HepG2 (cell line): ENCODE measurements around the gene INKA2. TPM values are rescaled to one million over a fixed set of nuclear protein-coding genes. Genes with fewer than 3 reads are reported as not detected.

ENCODE experiments used
- HDAC2 ChIP-seq: sonication (generic); formaldehyde crosslinking; IDR thresholded peaks from 2 replicates; pipeline ENCODE4 v1.4.0; 2020; ENCODE audit warnings: missing genetic modification reagents
- HES4 ChIP-seq: sonication (generic); formaldehyde crosslinking; IDR thresholded peaks from 2 replicates; pipeline ENCODE4 v1.9.0; 2021; ENCODE audit warnings: mild to moderate bottlenecking, missing genetic modification reagents, borderline replicate concordance
- HNF1A ChIP-seq, 2 experiments: sonication (generic) in 1 of 2; formaldehyde crosslinking in 1 of 2; IDR thresholded peaks; 2 replicates each; pipeline versions ENCODE4 v1.4.0 to v1.6.1; 2016 to 2020; ENCODE audit warnings: borderline replicate concordance in 1 of 2, low read depth in 1 of 2, mild to moderate bottlenecking in 1 of 2, missing genetic modification reagents in 1 of 2
- MEIS1 ChIP-seq: sonication (generic); formaldehyde crosslinking; IDR thresholded peaks from 2 replicates; pipeline ENCODE4 v1.9.0; 2021; ENCODE audit warnings: mild to moderate bottlenecking, missing genetic modification reagents, moderate library complexity, borderline replicate concordance
- MXD1 ChIP-seq: sonication (generic); formaldehyde crosslinking; IDR thresholded peaks from 2 replicates; pipeline ENCODE4 v1.4.0; 2020; ENCODE audit warnings: mild to moderate bottlenecking, missing genetic modification reagents
- TCF7L2 ChIP-seq: IDR thresholded peaks from 2 replicates; pipeline ENCODE4 v1.6.1; 2011; ENCODE audit warnings: mild to moderate bottlenecking, low read depth, low read length, moderate library complexity
- ZFX ChIP-seq: sonication (generic); formaldehyde crosslinking; IDR thresholded peaks from 2 replicates; pipeline ENCODE4 v1.4.0; 2020; ENCODE audit warnings: mild to moderate bottlenecking, low read depth, missing genetic modification reagents, moderate library complexity
- ZMYM2 ChIP-seq: sonication (generic); formaldehyde crosslinking; IDR thresholded peaks from 2 replicates; pipeline ENCODE4 v1.8.0; 2022; ENCODE audit warnings: mild to moderate bottlenecking, missing genetic modification reagents
- ZNF660 ChIP-seq: sonication (generic); formaldehyde crosslinking; IDR thresholded peaks from 2 replicates; pipeline ENCODE4 v1.5.1; 2020; ENCODE audit warnings: mild to moderate bottlenecking, low read depth, missing genetic modification reagents, borderline replicate concordance
- polyA plus RNA-seq, 8 experiments: library from polyadenylated mRNA; depleted of rRNA in 3 of 8; stranded (reverse) in 7 of 8; unstranded in 1 of 8; fragments of >200 nt; fragmentation: Illumina TruSeq in 4 of 8; extraction: Trizol in 4 of 8; gene quantifications; 2 replicates each; pipeline versions ENCODE4 v1.2.1 to v1.2.3, GENCODE V29; 2011 to 2016; ENCODE audit warnings: low read depth in 4 of 8, missing spikeins in 1 of 8, mixed read lengths in 1 of 8; ENCODE audit not compliant: insufficient read depth in 1 of 8
- total RNA-seq, 5 experiments: library from RNA; depleted of rRNA; stranded (reverse); fragments of >200 nt; fragmentation: Illumina TruSeq; extraction: Trizol; gene quantifications; 2 replicates each; pipeline ENCODE4 v1.2.3, GENCODE V29; 2016; ENCODE audit warnings: low read depth in 1 of 5
- TF ChIP-seq, protein P1 (sequence below): sonication (generic); formaldehyde crosslinking; IDR thresholded peaks from 2 replicates; pipeline ENCODE4 v1.4.0; 2020; ENCODE audit warnings: missing genetic modification reagents
- TF ChIP-seq, protein P2 (sequence below): sonication (generic); formaldehyde crosslinking; conservative IDR thresholded peaks from 2 replicates; pipeline ENCODE4 v1.8.1; 2023; ENCODE audit warnings: missing genetic modification reagents
- TF ChIP-seq, protein P3 (sequence below): sonication (generic); formaldehyde crosslinking; conservative IDR thresholded peaks from 2 replicates; pipeline ENCODE4 v1.5.0; 2020; ENCODE audit warnings: missing genetic modification reagents
- TF ChIP-seq, protein P4 (sequence below): sonication (generic); formaldehyde crosslinking; IDR thresholded peaks from 2 replicates; pipeline ENCODE4 v1.4.0; 2020; ENCODE audit warnings: low read depth, mild to moderate bottlenecking, missing genetic modification reagents

INKA2 gene
- total and polyA plus RNA-seq, 2 of the 13 experiments (the other 11 are each of a cell fraction or from before 2014, with no cell fraction given) = 2.6 to 4.6 TPM

GRCh38 chr1:111739194-111739924 lies at the start of gene INKA2 (continued):
- TF ChIP-seq, protein P1, sequence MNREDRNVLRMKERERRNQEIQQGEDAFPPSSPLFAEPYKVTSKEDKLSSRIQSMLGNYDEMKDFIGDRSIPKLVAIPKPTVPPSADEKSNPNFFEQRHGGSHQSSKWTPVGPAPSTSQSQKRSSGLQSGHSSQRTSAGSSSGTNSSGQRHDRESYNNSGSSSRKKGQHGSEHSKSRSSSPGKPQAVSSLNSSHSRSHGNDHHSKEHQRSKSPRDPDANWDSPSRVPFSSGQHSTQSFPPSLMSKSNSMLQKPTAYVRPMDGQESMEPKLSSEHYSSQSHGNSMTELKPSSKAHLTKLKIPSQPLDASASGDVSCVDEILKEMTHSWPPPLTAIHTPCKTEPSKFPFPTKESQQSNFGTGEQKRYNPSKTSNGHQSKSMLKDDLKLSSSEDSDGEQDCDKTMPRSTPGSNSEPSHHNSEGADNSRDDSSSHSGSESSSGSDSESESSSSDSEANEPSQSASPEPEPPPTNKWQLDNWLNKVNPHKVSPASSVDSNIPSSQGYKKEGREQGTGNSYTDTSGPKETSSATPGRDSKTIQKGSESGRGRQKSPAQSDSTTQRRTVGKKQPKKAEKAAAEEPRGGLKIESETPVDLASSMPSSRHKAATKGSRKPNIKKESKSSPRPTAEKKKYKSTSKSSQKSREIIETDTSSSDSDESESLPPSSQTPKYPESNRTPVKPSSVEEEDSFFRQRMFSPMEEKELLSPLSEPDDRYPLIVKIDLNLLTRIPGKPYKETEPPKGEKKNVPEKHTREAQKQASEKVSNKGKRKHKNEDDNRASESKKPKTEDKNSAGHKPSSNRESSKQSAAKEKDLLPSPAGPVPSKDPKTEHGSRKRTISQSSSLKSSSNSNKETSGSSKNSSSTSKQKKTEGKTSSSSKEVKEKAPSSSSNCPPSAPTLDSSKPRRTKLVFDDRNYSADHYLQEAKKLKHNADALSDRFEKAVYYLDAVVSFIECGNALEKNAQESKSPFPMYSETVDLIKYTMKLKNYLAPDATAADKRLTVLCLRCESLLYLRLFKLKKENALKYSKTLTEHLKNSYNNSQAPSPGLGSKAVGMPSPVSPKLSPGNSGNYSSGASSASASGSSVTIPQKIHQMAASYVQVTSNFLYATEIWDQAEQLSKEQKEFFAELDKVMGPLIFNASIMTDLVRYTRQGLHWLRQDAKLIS (CRISPR knock-in tag) = no peak
- peak; percentile 46; the same call in 1 of the 2 replicates for TF ChIP-seq MEIS1
- no peak for TF ChIP-seq ZNF660 (CRISPR knock-in tag)
- TF ChIP-seq MXD1 (CRISPR knock-in tag) = peak; percentile 90
- TF ChIP-seq ZMYM2 (CRISPR knock-in tag) = peak; percentile 46; the same call in 1 of the 2 replicates
- no peak for TF ChIP-seq TCF7L2
- no peak for TF ChIP-seq HNF1A (IDR thresholded peaks at IDR 0.05; ENCODE audit: low read depth)
- TF ChIP-seq HNF1A (CRISPR knock-in tag; IDR thresholded peaks at IDR 0.05; ENCODE audit: borderline replicate concordance) = peak; percentile 23
- TF ChIP-seq, protein P2, sequence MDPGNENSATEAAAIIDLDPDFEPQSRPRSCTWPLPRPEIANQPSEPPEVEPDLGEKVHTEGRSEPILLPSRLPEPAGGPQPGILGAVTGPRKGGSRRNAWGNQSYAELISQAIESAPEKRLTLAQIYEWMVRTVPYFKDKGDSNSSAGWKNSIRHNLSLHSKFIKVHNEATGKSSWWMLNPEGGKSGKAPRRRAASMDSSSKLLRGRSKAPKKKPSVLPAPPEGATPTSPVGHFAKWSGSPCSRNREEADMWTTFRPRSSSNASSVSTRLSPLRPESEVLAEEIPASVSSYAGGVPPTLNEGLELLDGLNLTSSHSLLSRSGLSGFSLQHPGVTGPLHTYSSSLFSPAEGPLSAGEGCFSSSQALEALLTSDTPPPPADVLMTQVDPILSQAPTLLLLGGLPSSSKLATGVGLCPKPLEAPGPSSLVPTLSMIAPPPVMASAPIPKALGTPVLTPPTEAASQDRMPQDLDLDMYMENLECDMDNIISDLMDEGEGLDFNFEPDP = no peak
- TF ChIP-seq HDAC2 (CRISPR knock-in tag) = 0 out of 2 replicates have a peak, but pooled peaks have one; percentile 41
- peak; percentile 46 for TF ChIP-seq ZFX (CRISPR knock-in tag)
- TF ChIP-seq, protein P3, sequence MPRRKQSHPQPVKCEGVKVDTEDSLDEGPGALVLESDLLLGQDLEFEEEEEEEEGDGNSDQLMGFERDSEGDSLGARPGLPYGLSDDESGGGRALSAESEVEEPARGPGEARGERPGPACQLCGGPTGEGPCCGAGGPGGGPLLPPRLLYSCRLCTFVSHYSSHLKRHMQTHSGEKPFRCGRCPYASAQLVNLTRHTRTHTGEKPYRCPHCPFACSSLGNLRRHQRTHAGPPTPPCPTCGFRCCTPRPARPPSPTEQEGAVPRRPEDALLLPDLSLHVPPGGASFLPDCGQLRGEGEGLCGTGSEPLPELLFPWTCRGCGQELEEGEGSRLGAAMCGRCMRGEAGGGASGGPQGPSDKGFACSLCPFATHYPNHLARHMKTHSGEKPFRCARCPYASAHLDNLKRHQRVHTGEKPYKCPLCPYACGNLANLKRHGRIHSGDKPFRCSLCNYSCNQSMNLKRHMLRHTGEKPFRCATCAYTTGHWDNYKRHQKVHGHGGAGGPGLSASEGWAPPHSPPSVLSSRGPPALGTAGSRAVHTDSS = no peak; the same call in 1 of the 2 replicates
- TF ChIP-seq, protein P4, sequence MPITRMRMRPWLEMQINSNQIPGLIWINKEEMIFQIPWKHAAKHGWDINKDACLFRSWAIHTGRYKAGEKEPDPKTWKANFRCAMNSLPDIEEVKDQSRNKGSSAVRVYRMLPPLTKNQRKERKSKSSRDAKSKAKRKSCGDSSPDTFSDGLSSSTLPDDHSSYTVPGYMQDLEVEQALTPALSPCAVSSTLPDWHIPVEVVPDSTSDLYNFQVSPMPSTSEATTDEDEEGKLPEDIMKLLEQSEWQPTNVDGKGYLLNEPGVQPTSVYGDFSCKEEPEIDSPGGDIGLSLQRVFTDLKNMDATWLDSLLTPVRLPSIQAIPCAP = no peak
- peak; percentile 38; the same call in 1 of the 2 replicates for TF ChIP-seq HES4 (CRISPR knock-in tag)
